ENCODE results near the gene BTBD6.

The BTBD6 gene

GRCh38 chr14:105250008-105250366 lies 1.7 kb downstream of the BTBD6 start:
- no peak overlapping the region for H3K4me3 ChIP-seq (replicated peaks; ENCODE audit: low read depth, low read length)
- no peaks in the 10 kb centered on the region for H3K27me3 ChIP-seq (replicated peaks; ENCODE audit: control insufficient read depth, insufficient read depth, low read length)
- no peak for TF ChIP-seq CTCF (IDR thresholded peaks at IDR 0.05; ENCODE audit: insufficient read depth, low read length, poor library complexity, severe bottlenecking)
- DNase-seq (ENCODE audit: extremely low read depth, insufficient read length) = no peak
- H3K36me3 ChIP-seq (ENCODE audit: control insufficient read depth, insufficient read depth, low read length) = peaks cover 14% of the 10 kb centered on the region

- TF ChIP-seq CTCF (IDR thresholded peaks at IDR 0.05; ENCODE audit: insufficient read depth, low read length, poor library complexity, severe bottlenecking) = no peak
- Histone ChIP-seq H3K36me3 (ENCODE audit: control insufficient read depth, insufficient read depth, low read length) (peaks cover 14% of the 10 kb centered on the region), H3K4me3 (replicated peaks; ENCODE audit: low read depth, low read length) (no peak overlapping the region), H3K27me3 (replicated peaks; ENCODE audit: control insufficient read depth, insufficient read depth, low read length) (no peaks in the 10 kb centered on the region)
- DNase-seq (ENCODE audit: extremely low read depth, insufficient read length) = no peak
These were observed 2.7 kb downstream of the BTBD6 start for GRCh38 chr14:105250986-105251385.

GRCh38 chr14:105251920-105252319 lies 3.6 kb downstream of the BTBD6 start:
- Histone ChIP-seq H3K27me3 (replicated peaks; ENCODE audit: control insufficient read depth, insufficient read depth, low read length) (no peaks in the 10 kb centered on the region), H3K4me3 (replicated peaks; ENCODE audit: low read depth, low read length) (no peak overlapping the region), H3K36me3 (ENCODE audit: control insufficient read depth, insufficient read depth, low read length) (peaks cover 16% of the 10 kb centered on the region)
- TF ChIP-seq CTCF (IDR thresholded peaks at IDR 0.05; ENCODE audit: insufficient read depth, low read length, poor library complexity, severe bottlenecking) = no peak
- DNase-seq (ENCODE audit: extremely low read depth, insufficient read length) = no peak

GRCh38 chr14:105252552-105253328 lies 4.4 kb downstream of the BTBD6 start:
- Histone ChIP-seq H3K36me3 (ENCODE audit: control insufficient read depth, insufficient read depth, low read length) (peaks cover 16% of the 10 kb centered on the region), H3K27me3 (replicated peaks; ENCODE audit: control insufficient read depth, insufficient read depth, low read length) (no peaks in the 10 kb centered on the region), H3K4me3 (replicated peaks; ENCODE audit: low read depth, low read length) (no peak overlapping the region)
- no peak for DNase-seq (ENCODE audit: extremely low read depth, insufficient read length)
- no peak for TF ChIP-seq CTCF (IDR thresholded peaks at IDR 0.05; ENCODE audit: insufficient read depth, low read length, poor library complexity, severe bottlenecking)

- H3K36me3 ChIP-seq (ENCODE audit: control insufficient read depth, insufficient read depth, low read length) = peaks cover 16% of the 10 kb centered on the region
These were observed 5.0 kb downstream of the BTBD6 start for GRCh38 chr14:105253329-105253682.

More at GRCh38 chr14:105253329-105253682, 5.0 kb downstream of the BTBD6 start:
- no peak for TF ChIP-seq CTCF (IDR thresholded peaks at IDR 0.05; ENCODE audit: insufficient read depth, low read length, poor library complexity, severe bottlenecking)
- DNase-seq (ENCODE audit: extremely low read depth, insufficient read length) = no peak
- Histone ChIP-seq H3K4me3 (replicated peaks; ENCODE audit: low read depth, low read length) (no peak overlapping the region), H3K27me3 (replicated peaks; ENCODE audit: control insufficient read depth, insufficient read depth, low read length) (no peaks in the 10 kb centered on the region)

All from GM06990 (cell line).